ENCODE measurements around the gene CCDC192. TPM values are rescaled to one million over a fixed set of nuclear protein-coding genes. Genes with fewer than 3 reads are reported as not detected.

CCDC192 gene
- total and polyA plus RNA-seq, 2 experiments from 2014 or later, result 0.40 TPM; not detected in 1

- peak; percentile 82 for ATAC-seq
These were observed 141.4 kb downstream of the CCDC192 start for GRCh38 chr5:127844581-127845021.

More at GRCh38 chr5:127844581-127845021, 141.4 kb downstream of the CCDC192 start:
- Histone ChIP-seq H3K4me1 (ENCODE audit: insufficient read depth) (no peaks in the 10 kb centered on the region), H4K20me1 (replicated peaks; ENCODE audit: insufficient read depth) (no peaks in the 10 kb centered on the region), H3K4me3 (no peak overlapping the region), H2AFZ (peak overlapping the region; percentile 39), H3K36me3 (ENCODE audit: insufficient read depth) (no peaks in the 10 kb centered on the region), H3K79me2 (replicated peaks; ENCODE audit: insufficient read depth) (no peaks in the 10 kb centered on the region), H3K27me3 (ENCODE audit: insufficient read depth) (no peaks in the 10 kb centered on the region), H3K9me2 (ENCODE audit: insufficient read depth) (no peaks in the 10 kb centered on the region), H3K4me2 (no peak overlapping the region), H3K27ac (ENCODE audit: low read depth) (no peak overlapping the region), H3F3A (replicated peaks; ENCODE audit: low read depth) (no peaks in the 10 kb centered on the region)
- Mint-ChIP-seq H3K4me3 (no peak overlapping the region), H3K9me3 (no peaks in the 10 kb centered on the region), H3K36me3 (ENCODE audit: low read depth) (no peaks in the 10 kb centered on the region), H3K4me1 (peaks cover 5% of the 10 kb centered on the region), H3K27me3 (ENCODE audit: insufficient read depth, low read depth, poor library complexity) (no peaks in the 10 kb centered on the region), H3K27ac (0 out of 2 replicates have a peak overlapping the region, but pooled peaks have one; percentile 26)
- TF ChIP-seq JUNB (IDR thresholded peaks at IDR 0.05; ENCODE audit: unreplicated experiment) (no peak), ZNF114 (CRISPR knock-in tag; IDR thresholded peaks at IDR 0.05) (no peak), POLR2AphosphoS5 (IDR thresholded peaks at IDR 0.05; ENCODE audit: low read depth) (no peak), ZNF331 (CRISPR knock-in tag; IDR thresholded peaks at IDR 0.05; ENCODE audit: low read depth) (no peak), ZNF462 (CRISPR knock-in tag; IDR thresholded peaks at IDR 0.05) (no peak), STAT1 (IDR thresholded peaks at IDR 0.05; ENCODE audit: unreplicated experiment) (no peak), REST (IDR thresholded peaks at IDR 0.05; ENCODE audit: unreplicated experiment) (no peak), NANOG (IDR thresholded peaks at IDR 0.05; ENCODE audit: borderline replicate concordance) (no peak), CREB1 (CRISPR knock-in tag; IDR thresholded peaks at IDR 0.05; ENCODE audit: low read depth) (no peak), ETS1 (IDR thresholded peaks at IDR 0.05) (no peak), EZH2phosphoT487 (IDR thresholded peaks at IDR 0.05; ENCODE audit: unreplicated experiment) (no peak), CTCF (conservative IDR thresholded peaks at IDR 0.05; ENCODE audit: low read depth in 2 of 2) (no peak), EZH2 (IDR thresholded peaks at IDR 0.05; ENCODE audit: low read depth, unreplicated experiment) (no peak)
- DNase-seq (ENCODE audit: low spot score), result peak; percentile 8
